Stromal cell of bone marrow (primary cell): ENCODE results near the gene TRPT1.
A peak's percentile ranks its signal among the peaks of the same experiment; 100 is the strongest.

ENCODE experiments used
- DNase-seq: peaks from one replicate; pipeline ENCODE4 v3.0.0-alpha.2; 2012; ENCODE audit warnings: low read depth

Gene TRPT1

GRCh38 chr11:64244107-64244506 lies 18.1 kb upstream of the TRPT1 start:
- no peak for DNase-seq

DNA sequence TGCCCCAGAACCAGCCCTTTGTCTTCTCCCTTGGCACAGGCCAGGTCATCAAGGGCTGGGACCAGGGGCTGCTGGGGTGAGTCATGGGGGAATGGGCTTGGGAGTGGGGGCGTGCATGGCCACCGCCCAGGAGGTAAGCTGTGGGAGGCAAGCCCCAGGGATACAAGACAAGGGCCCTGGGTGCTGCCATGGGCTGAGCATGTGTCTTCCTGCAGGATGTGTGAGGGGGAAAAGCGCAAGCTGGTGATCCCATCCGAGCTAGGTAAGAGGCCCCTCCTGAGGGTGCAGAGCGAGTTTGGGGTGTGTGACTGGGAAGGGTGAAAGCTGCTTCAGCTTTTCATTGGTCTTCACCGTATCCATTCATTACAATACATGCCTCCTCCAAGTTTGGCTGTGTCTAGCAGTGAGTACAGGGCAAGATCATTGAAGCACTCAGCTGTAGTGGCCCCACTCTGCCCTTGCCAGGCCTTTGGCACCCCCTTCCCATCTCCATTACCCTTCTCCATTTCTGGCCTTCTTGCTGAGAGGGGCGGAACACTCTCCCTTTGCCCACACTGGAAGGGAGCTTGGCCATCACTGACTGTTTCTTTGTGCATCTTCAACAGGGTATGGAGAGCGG lies 17.4 kb upstream of the TRPT1 start:
- DNase-seq = no peak

DNA sequence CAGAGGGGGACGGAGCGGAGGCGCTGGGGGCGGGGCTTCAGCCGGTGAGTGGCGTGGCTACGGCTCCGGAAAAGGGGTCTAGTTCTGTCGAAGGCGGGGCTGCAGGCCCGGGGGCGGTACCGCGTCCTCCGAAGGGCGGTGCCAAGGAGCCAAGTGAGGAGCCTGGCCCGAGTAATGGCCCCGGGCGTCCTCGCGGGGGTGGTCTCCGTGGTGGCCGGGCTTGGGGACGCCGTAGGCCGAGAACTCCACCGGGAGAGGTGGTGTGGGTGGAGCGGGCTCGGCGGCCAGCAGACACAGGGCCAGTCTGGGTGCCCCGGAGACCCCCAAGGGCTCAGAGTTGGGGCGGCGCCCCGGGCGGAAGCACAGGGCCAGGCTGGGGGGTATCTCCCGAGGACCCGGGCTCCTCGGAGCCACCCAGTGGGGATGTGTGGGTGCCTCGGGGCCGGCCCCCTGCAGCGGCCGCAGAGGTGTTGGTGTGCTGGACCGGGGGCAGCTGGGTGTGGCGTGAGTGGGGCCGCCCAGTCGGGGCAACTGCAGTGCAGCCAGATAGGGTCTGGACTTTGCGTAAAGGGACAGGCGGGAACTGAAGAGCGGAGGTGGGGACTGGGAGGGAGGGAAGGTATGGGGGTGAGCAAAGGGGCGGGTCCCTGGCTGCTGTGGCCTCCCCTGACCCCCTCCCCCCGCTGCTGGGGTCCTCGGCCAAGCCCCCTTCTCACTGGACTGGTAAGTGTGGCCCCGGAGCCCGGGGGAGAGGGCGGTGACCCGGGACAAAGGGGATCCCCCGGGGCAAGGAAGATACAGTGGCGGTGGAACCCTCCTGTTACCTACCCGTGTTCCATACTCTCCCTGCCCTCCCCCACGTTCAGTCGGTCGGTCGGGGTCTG lies 15.7 kb upstream of the TRPT1 start:
- DNase-seq = no peak

DNA sequence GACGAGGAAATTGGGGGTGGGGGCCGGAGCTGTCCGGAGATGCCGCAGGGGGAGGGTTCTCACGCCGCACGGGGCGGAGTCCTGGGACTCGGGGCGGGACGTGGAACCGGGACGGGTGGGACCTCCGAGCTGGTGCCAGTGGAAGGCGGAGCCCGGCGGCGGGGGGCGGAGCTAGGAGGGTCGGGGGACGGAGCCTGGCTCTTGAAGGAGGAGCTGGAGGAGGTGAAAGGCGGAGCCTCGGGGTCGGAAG lies 15.2 kb upstream of the TRPT1 start:
- peak; percentile 97 for DNase-seq

DNA sequence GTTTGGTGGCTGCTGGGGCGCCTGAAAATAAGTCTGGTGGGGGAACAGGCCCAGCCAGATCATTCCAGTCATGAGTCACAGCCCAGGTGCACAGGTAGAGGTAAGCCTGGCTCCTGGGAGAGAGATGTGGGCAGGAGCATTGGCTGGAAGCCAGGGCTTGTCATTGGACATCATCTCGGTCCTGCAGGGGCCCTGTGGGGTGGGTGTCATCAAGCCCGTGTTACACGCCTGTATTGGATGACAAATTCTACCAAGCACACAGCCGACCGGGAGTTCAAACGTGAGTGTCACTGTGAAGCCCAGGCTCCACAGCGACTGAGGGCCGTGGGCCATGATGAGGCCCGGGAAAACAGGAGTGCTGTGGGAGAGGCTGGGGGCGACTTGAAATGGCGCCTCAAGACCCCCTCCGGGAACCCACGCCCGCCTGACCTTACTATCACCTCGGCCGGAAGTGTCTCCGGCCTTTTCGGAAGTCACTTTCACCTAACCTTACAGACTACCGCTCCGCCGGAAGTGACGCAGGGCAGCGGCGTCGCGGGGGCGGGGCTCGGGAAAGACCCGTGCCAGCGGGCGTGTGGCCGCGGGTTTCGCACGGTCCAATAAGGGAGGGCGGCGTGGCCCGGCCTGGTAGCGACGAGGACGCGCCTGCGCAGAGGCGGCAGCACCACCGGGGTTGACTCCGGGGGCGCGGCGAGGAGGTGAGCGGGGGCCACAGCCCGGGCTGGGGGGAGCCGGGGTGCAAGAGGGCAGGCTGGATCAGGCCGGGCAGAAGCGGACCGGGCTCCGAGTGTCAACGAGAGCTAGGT lies 14.7 kb upstream of the TRPT1 start, which contains the start of gene FKBP2:
TSS of gene FKBP2 (plus strand) at position 661 of the 806 bp plus-strand sequence. CDS start 1,293 bp downstream, outside the sequence.
- DNase-seq = peak; percentile 91

DNA sequence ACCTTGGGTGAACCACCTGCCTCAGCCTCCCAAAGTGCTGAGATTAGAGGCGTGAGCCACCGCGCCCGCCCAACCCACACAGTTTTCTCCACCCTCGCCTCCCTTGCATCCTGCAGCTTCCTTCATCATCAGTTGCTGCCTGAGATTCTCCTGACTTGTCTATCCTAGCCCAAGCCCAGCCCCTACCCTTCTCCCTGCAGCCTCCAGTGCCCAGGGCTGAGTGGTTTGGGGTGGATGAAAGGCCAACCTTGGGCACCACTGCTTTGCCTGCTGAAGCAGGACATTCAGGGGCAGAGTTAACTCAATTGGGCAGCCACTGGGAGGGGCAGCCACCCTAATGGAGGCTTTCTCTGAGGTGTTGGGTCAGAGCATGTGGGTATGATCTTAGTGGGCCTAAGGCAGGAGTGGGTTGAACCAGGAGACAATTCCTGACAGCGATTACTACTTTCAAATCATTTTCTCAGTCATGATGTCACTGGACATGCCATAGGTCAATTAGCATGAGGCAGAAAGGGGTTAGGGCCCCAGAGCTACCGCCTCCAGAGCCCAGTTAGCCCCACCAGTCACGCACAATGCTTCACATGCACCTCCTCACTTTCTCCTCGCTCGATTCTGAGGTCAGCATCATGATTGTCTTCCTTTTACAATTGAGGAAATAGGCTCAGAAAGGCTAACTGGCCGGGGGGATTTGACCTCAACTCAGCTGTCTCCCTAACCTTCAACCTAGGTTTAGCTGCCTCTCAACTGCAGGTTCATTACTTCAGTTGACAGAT lies 13.9 kb upstream of the TRPT1 start:
- DNase-seq = no peak

- DNase-seq = no peak
These were observed 13.0 kb upstream of the TRPT1 start for GRCh38 chr11:64238999-64239398.

GRCh38 chr11:64238076-64238475 lies 12.1 kb upstream of the TRPT1 start:
- no peak for DNase-seq

GRCh38 chr11:64237484-64237951 lies 11.5 kb upstream of the TRPT1 start:
- no peak for DNase-seq

DNA sequence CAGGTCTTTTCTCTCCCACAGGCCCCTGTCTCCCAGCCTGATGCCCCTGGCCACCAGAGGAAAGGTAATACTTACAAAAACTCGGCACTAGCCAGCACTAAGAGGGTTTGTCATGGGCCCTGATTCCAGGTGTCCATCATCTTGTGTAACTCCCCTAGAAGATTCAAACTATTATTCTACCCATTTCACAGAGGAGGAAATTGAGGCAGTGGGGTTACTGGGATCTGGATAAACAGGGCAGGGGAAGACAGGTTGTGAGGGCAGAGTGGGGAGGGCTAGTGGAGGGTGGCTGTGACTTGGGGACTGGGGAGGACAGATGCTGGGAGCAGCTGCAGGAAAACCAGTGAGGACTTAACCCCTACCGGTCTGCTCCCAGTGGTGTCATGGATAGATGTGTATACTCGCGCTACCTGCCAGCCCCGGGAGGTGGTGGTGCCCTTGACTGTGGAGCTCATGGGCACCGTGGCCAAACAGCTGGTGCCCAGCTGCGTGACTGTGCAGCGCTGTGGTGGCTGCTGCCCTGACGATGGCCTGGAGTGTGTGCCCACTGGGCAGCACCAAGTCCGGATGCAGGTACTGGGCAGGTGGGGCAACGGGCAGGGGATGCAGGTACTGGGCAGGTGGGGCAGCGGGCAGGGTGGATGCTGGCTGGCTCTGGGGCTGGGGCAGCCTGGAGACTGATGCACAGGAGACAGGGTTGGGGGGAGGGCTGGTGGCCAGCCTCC lies 9.6 kb upstream of the TRPT1 start:
- no peak for DNase-seq

DNA sequence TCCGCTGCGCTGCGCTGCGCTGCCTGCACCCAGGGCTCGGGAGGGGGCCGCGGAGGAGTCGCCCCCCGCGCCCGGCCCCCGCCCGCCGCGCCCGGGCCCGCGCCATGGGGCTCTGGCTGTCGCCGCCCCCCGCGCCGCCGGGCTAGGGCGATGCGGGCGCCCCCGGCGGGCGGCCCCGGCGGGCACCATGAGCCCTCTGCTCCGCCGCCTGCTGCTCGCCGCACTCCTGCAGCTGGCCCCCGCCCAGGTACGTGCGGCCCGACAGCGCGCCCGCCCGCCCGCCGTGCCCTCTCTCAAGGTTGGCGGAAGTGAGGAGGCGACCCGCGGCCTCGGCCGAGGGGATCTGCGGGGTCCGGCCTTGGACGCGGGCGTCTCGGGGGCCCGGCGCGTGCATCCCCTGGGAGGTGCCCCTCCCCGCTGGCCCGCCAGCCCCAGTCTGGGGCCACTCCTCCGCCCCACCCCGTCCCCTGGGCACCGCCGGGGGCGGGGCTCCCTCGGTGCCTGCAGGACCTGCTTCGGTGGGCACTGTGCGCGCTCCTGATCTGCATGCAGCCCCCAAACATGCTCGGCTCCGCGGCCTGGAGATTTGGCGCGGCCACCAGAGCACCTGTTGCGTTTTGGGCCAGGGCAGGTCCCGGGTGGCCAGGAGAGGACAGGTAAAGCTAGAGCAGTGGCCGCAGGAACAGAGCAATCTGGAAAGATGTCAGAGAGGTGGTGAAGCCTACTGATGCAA lies 8.8 kb upstream of the TRPT1 start:
- no peak for DNase-seq

GRCh38 chr11:64233913-64234586 lies 8.1 kb upstream of the TRPT1 start, which contains the start of gene VEGFB:
Gene VEGFB (plus strand): TSS chr11:64234584. CDS start chr11:64234834, 250 bp downstream.
- no peak for DNase-seq

DNA sequence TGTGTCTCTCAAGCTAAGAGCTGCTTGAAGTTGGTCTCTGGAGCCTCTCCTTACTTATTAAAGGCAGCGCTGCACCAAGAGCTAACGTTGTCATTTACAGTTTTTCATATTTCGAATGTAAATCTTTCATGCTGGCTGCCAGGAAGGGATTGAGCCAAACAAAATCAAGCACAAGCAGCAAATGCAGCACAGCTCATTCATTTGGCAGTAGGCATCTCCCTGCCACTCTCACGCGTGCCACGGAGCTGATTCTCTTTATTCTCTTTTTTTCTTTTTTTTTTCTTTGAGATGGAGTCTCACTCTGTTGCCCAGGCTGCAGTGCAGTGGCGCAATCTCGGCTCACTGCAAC lies 7.0 kb upstream of the TRPT1 start:
- no peak for DNase-seq

DNA sequence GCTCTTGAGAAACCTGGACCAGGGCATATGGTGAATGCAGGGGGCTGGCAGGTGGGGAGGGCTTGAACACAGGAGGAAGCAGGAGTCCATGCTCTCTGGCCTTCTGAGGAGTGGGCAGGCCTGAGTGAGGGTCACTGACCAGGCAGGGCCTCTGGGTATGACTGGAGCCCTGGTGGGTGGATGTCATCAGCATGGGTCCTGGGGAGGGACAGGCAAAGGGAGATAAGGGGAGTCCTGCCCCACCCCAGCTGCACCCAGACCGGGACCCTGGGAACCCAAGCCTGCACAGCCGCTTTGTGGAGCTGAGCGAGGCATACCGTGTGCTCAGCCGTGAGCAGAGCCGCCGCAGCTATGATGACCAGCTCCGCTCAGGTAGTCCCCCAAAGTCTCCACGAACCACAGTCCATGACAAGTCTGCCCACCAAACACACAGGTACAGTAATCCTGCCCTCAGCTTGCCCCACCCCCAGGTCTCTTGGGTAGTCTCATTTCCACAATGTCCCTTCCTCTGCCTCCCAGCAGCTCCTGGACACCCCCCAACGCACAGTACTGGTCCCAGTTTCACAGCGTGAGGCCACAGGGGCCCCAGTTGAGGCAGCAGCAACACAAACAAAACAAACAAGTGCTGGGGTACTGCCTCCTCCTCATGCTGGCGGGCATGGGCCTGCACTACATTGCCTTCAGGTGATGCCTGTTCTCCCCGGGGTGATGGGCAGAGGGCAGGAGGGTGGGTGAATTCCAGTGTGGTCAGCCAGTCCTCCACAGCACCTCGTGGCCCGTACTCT lies 6.4 kb upstream of the TRPT1 start:
- DNase-seq = no peak

DNA sequence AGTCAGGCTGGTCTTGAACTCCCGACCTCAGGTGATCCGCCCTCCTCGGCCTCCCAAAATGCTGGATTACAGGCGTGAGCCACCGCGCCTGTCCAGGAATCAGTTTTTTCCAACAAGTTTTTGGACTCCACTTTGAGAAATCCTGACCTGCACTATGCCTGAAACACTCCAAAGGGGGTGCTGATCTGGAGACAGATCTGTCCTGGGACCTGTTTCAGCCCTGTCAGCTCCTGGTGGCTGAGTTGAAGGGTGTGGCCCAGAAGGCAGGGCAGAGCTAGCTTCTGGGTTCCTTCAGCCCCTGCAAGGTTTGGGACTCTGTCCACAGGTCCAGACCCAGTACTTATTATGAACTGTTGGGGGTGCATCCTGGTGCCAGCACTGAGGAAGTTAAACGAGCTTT lies 5.6 kb upstream of the TRPT1 start:
- no peak for DNase-seq

DNA sequence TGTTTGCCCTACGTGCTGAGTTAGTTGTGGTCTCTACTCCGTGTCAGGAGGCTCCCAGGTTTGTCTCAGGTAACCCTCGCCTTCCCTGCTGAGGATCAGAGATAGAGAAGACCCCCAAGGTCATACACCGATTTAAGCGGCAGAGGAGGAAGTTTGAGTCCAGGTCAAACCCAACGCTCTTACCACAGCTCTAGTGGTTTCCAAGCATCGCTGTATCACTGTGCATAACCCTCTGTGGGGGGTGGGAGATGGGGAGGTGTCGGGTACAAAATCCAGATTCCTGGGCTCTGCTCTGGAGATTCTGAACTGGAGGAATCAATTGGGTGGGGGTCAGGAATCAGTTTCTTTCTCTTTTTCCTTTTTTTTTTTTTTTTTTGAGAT lies 5.0 kb upstream of the TRPT1 start:
- no peak for DNase-seq

GRCh38 chr11:64230171-64230984 lies 4.4 kb upstream of the TRPT1 start, which contains the start of gene DNAJC4:
Gene DNAJC4 (plus strand): TSS chr11:64230548. CDS start chr11:64230855, 307 bp downstream.
- DNase-seq = peak; percentile 65

DNA sequence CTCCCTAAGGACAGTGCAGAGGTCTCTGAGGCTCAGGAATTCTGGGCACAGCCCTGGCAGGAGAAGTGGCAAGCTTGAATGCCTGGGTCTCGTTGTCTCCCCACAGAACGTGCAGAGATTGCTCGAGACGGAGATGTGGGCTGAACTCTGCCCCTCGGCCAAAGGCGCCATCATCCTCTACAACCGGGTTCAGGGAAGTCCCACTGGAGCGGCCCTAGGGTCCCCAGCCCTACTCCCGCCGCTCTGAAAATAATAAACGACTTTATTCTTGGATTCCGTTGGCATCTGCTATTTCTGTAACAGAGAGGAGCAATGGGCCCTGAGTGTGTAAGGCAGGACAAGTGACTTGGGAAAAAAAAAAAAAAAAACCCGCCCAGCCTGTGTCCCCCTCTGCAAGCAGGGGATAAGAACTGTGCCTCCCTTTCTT lies 3.8 kb upstream of the TRPT1 start:
- no peak for DNase-seq
